GM12801 (cell line): Measurements from ENCODE around the gene MTF1.

ENCODE experiments used
- CTCF ChIP-seq: IDR thresholded peaks from one replicate; pipeline ENCODE4 v1.5.1; 2011; ENCODE audit warnings: control low read depth; ENCODE audit not compliant: insufficient read length; ENCODE audit errors: extremely low read depth

Gene MTF1

GRCh38 chr1:37860346-37860666, 914 bp upstream of the MTF1 start:
- no peak for TF ChIP-seq CTCF

- TF ChIP-seq CTCF: no peak
Measured at GRCh38 chr1:37858931-37859506, 373 bp downstream of the MTF1 start.

- no peak for TF ChIP-seq CTCF
Measured at GRCh38 chr1:37854406-37854805, 5.0 kb downstream of the MTF1 start.

- TF ChIP-seq CTCF: no peak
Measured at GRCh38 chr1:37853157-37853556, 6.2 kb downstream of the MTF1 start.

GRCh38 chr1:37851782-37852210, 7.6 kb downstream of the MTF1 start:
- no peak for TF ChIP-seq CTCF

- TF ChIP-seq CTCF: no peak
Measured at GRCh38 chr1:37851262-37851661, 8.1 kb downstream of the MTF1 start.

- no peak for TF ChIP-seq CTCF
Measured at GRCh38 chr1:37850352-37850955, 8.9 kb downstream of the MTF1 start.

- no peak for TF ChIP-seq CTCF
Measured at GRCh38 chr1:37849480-37849879, 9.9 kb downstream of the MTF1 start.
